Measurements from ENCODE around the gene SRC. TPM values are rescaled to one million over a fixed set of nuclear protein-coding genes. Genes with fewer than 3 reads are reported as not detected.

The SRC gene
- total and polyA plus RNA-seq, 2 donors from 2014 or later: 28.5 to 70.0 TPM

DNA sequence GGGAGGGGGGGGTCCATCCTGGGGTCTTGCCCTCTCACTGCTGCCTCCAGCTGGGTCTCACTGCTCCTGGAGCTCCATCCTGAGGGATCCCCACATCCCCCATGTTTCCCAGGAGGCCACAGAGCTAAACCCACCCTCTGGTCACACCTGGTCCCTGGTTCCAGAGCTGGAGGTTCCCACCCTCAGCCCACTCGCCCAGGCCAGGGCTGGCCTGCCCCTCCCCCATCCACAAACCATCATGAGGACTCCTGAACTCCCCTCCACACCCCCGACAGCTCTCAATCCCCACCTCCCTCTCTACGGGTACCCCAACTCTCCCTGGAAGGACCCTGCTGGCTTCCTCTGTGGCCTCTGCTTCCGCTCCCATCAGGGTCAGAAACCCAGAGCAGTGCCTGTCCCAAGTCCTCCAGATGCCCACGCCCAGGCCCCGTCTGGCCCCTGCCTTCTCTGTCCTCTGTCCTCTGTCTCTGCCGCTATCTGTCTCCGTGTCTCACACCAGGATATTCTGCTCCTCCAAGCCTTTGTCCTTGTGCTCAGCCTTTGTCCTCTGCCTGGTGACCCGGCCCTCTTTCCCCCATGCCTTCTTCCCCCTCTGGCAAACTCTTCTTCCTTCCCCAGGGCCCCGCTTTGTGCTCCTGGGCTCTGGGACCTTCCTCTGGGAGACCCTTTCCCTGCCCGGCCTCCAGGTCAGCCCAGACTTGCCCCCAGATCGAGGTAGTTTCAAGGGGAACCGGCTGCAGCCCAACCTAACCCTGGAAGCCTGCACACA is 74.0 kb downstream of the SRC start:
- Histone ChIP-seq H3K36me3 (ENCODE audit: control insufficient read depth in 2 of 3, insufficient read depth in 3 of 3, low read length in 3 of 3) (no peaks in the 10 kb centered on the region), H3K27ac (ENCODE audit: low read depth in 2 of 2, low read length in 2 of 2) (no peak overlapping the region), H3K27me3 (ENCODE audit: control insufficient read depth, insufficient read depth, low read length) (no peaks in the 10 kb centered on the region), H3K9ac (ENCODE audit: low read length in 3 of 3) (no peak overlapping the region), H3K9me3 (ENCODE audit: control insufficient read depth in 2 of 3, insufficient read depth in 1 of 3, low read length in 3 of 3) (no peaks in the 10 kb centered on the region), H3K4me3 (ENCODE audit: low read length in 3 of 3) (no peak overlapping the region), H3K4me1 (ENCODE audit: control insufficient read depth in 2 of 3, insufficient read depth in 2 of 3, low read depth in 1 of 3, low read length in 3 of 3) (peaks cover 0 to 5% (median 0%) of the 10 kb centered on the region in 3 donors)
- TF ChIP-seq, protein P1, sequence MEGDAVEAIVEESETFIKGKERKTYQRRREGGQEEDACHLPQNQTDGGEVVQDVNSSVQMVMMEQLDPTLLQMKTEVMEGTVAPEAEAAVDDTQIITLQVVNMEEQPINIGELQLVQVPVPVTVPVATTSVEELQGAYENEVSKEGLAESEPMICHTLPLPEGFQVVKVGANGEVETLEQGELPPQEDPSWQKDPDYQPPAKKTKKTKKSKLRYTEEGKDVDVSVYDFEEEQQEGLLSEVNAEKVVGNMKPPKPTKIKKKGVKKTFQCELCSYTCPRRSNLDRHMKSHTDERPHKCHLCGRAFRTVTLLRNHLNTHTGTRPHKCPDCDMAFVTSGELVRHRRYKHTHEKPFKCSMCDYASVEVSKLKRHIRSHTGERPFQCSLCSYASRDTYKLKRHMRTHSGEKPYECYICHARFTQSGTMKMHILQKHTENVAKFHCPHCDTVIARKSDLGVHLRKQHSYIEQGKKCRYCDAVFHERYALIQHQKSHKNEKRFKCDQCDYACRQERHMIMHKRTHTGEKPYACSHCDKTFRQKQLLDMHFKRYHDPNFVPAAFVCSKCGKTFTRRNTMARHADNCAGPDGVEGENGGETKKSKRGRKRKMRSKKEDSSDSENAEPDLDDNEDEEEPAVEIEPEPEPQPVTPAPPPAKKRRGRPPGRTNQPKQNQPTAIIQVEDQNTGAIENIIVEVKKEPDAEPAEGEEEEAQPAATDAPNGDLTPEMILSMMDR (IDR thresholded peaks at IDR 0.05; ENCODE audit: borderline replicate concordance, extremely low read depth, insufficient read depth): no peak
- FAIRE-seq: no peak
- intact Hi-C loops (cut with DNase I): no loop called here
- peak in 1 of 5 donors; percentile 47 for DNase-seq

DNA sequence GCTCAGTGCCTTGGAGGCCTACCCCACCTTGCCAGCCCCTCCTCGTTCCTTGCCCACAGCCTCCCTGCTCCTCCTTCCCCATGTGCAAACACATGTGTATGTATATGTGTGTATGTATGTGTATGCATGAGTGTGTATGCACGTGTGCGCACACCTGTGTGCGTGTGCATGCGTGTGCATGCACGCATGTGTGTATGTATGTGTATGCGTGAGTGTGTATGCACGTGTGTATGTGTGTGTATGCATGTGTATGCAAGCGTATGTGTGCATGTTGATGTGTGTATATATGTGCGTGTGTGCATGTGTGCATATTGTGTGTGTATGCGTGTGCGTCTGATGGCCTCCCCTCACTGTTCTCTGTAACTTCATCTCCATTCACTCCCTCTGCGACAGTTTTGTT is 74.7 kb downstream of the SRC start:
- peaks cover 0 to 5% (median 0%) of the 10 kb centered on the region in 3 donors for H3K4me1 ChIP-seq (ENCODE audit: control insufficient read depth in 2 of 3, insufficient read depth in 2 of 3, low read depth in 1 of 3, low read length in 3 of 3)
- intact Hi-C loops (cut with DNase I): no loop called here
- H3K4me3 ChIP-seq (ENCODE audit: low read length in 3 of 3): no peak overlapping the region
- H3K27ac ChIP-seq (ENCODE audit: low read depth in 2 of 2, low read length in 2 of 2): no peak overlapping the region
- DNase-seq (no peak), FAIRE-seq (no peak)
- no peaks in the 10 kb centered on the region for H3K9me3 ChIP-seq (ENCODE audit: control insufficient read depth in 2 of 3, insufficient read depth in 1 of 3, low read length in 3 of 3)
- H3K27me3 ChIP-seq (ENCODE audit: control insufficient read depth, insufficient read depth, low read length): no peaks in the 10 kb centered on the region
- TF ChIP-seq, protein P1 (IDR thresholded peaks at IDR 0.05; ENCODE audit: borderline replicate concordance, extremely low read depth, insufficient read depth): no peak
- H3K9ac ChIP-seq (ENCODE audit: low read length in 3 of 3): no peak overlapping the region
- H3K36me3 ChIP-seq (ENCODE audit: control insufficient read depth in 2 of 3, insufficient read depth in 3 of 3, low read length in 3 of 3): no peaks in the 10 kb centered on the region

DNA sequence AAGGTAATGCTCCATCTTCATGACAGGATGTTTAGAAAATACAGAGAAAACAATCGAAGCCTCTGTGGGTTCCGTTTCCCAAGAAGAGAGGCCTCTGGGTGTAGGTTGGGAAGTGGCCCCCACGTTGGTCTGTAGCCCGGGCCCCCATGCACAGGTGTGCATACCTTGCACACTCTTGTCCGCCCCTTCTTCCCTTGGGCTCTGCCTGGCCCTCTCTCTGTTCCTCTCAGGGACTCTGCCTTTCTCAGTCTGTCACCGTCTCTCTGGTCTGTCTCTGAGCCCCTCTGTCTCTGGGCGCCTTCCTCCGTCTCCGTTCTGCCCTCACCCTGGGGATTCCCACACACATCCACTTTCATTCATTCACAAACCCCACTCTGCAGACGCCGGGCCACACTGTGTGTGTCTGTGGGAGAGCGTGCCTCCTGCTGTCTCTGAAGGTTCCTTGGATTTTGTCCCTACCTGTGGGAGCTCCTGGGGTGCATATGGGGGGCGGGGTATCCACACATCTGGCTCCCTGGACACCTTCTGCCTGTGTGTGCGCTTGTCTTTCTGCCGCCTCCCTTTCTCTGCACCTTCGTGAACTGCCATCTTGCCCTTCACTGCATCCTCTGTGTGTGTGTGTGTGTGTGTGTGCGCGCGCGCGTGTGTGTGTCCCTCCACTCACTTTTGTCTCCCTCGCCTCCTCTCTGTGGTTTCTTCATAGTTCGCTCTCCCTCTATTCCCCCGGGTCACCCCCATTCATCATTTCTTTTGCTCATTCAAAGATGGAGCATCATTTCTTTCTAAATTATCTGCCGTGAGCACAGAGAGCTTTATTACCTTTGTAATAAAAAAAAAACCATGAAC is 75.3 kb downstream of the SRC start:
- H3K4me3 ChIP-seq (ENCODE audit: low read length in 3 of 3): no peak overlapping the region
- H3K36me3 ChIP-seq (ENCODE audit: control insufficient read depth in 2 of 3, insufficient read depth in 3 of 3, low read length in 3 of 3): no peaks in the 10 kb centered on the region
- H3K27me3 ChIP-seq (ENCODE audit: control insufficient read depth, insufficient read depth, low read length): no peaks in the 10 kb centered on the region
- H3K9me3 ChIP-seq (ENCODE audit: control insufficient read depth in 2 of 3, insufficient read depth in 1 of 3, low read length in 3 of 3): no peaks in the 10 kb centered on the region
- DNase-seq: no peak
- intact Hi-C loops (cut with DNase I): no loop called here
- TF ChIP-seq, protein P1 (IDR thresholded peaks at IDR 0.05; ENCODE audit: borderline replicate concordance, extremely low read depth, insufficient read depth): no peak
- peaks cover 0 to 5% (median 0%) of the 10 kb centered on the region in 3 donors for H3K4me1 ChIP-seq (ENCODE audit: control insufficient read depth in 2 of 3, insufficient read depth in 2 of 3, low read depth in 1 of 3, low read length in 3 of 3)
- no peak for FAIRE-seq
- H3K9ac ChIP-seq (ENCODE audit: low read length in 3 of 3): no peak overlapping the region
- no peak overlapping the region for H3K27ac ChIP-seq (ENCODE audit: low read depth in 2 of 2, low read length in 2 of 2)

Data from kidney (tissue), 14 donors.